Ovary (tissue), 3 donors: ENCODE results near the gene PAQR7.

Experiments
- CTCF ChIP-seq, 3 donors: fragments of 450-650 bp in 2 of 3; fragments of 200-600 bp in 1 of 3; IDR thresholded peaks; one replicate each; pipeline versions ENCODE4 v1.5.1 to v1.8.0; 2016 to 2022; ENCODE audit warnings: antibody characterized with exemption in 3 of 3, mild to moderate bottlenecking in 1 of 3
- EP300 ChIP-seq: sonication (generic); formaldehyde crosslinking; IDR thresholded peaks from one replicate; pipeline ENCODE4 v1.6.1; 2017; ENCODE audit warnings: antibody characterized with exemption
- donor health status: DM: no; HTN: no; CAD: no.

- TF ChIP-seq CTCF (IDR thresholded peaks at IDR 0.05) (no peak), EP300 (no peak)
Observed at GRCh38 chr1:25916460-25916859, 41.0 kb upstream of the PAQR7 start.
